H9 (cell line): Measurements from ENCODE around the gene NXN. TPM values are rescaled to one million over a fixed set of nuclear protein-coding genes. Genes with fewer than 3 reads are reported as not detected.

Experiments
- DNase-seq: peaks from one replicate; pipeline ENCODE4 v3.0.0-alpha.2; 2017
- H2AFZ ChIP-seq: one replicate; pipeline ENCODE4 v1.6.1; 2013; ENCODE audit warnings: mild to moderate bottlenecking, low read length, control low read depth, moderate library complexity
- H2AK5ac ChIP-seq: 2 replicates; pipeline ENCODE4 v1.6.1; 2013; ENCODE audit warnings: low read length, control low read depth, mixed read lengths; ENCODE audit not compliant: insufficient read length
- H2BK120ac ChIP-seq: one replicate; pipeline ENCODE4 v1.6.1; 2013; ENCODE audit warnings: low read depth, mild to moderate bottlenecking, low read length, control low read depth, inconsistent platforms; ENCODE audit not compliant: poor library complexity, severe bottlenecking
- H2BK12ac ChIP-seq: 2 replicates; pipeline ENCODE4 v1.6.1; 2013; ENCODE audit warnings: low read length, control low read depth, mixed read lengths, low read depth; ENCODE audit not compliant: insufficient read length
- H2BK15ac ChIP-seq: 2 replicates; pipeline ENCODE4 v1.6.1; 2013; ENCODE audit warnings: low read depth, low read length, control low read depth
- H2BK20ac ChIP-seq: one replicate; pipeline ENCODE4 v1.6.1; 2013; ENCODE audit warnings: low read depth, mild to moderate bottlenecking, low read length, control low read depth, inconsistent platforms; ENCODE audit not compliant: poor library complexity, severe bottlenecking
- H2BK5ac ChIP-seq: 2 replicates; pipeline ENCODE4 v1.6.1; 2013; ENCODE audit warnings: low read length, control low read depth, mixed read lengths; ENCODE audit not compliant: insufficient read length
- H3K14ac ChIP-seq: 2 replicates; pipeline ENCODE4 v1.6.1; 2013; ENCODE audit warnings: low read length, control low read depth; ENCODE audit not compliant: insufficient read depth
- H3K18ac ChIP-seq: 2 replicates; pipeline ENCODE4 v1.6.1; 2013; ENCODE audit warnings: low read depth, mild to moderate bottlenecking, mixed read lengths, low read length, control low read depth; ENCODE audit not compliant: insufficient read length
- H3K23ac ChIP-seq: 2 replicates; pipeline ENCODE4 v1.6.1; 2013; ENCODE audit warnings: low read length, control low read depth, mixed read lengths, low read depth; ENCODE audit not compliant: insufficient read length
- H3K23me2 ChIP-seq: 2 replicates; pipeline ENCODE4 v1.6.1; 2013; ENCODE audit warnings: low read depth, mild to moderate bottlenecking, mixed read lengths, low read length, control low read depth; ENCODE audit not compliant: insufficient read length, poor library complexity, severe bottlenecking
- H3K27ac ChIP-seq: 2 replicates; pipeline ENCODE4 v1.5.1; 2013; ENCODE audit warnings: low read length, control low read depth, mixed read lengths, low read depth; ENCODE audit not compliant: insufficient read length
- H3K27me3 ChIP-seq: 2 replicates; pipeline ENCODE4 v1.6.1; 2013; ENCODE audit warnings: low read length, control low read depth, inconsistent platforms; ENCODE audit not compliant: insufficient read depth
- H3K4ac ChIP-seq: 2 replicates; pipeline ENCODE4 v1.6.1; 2013; ENCODE audit warnings: low read depth, mild to moderate bottlenecking, control low read depth, inconsistent platforms, low read length, moderate library complexity
- H3K4me1 ChIP-seq: 2 replicates; pipeline ENCODE4 v1.6.1; 2013; ENCODE audit warnings: low read length, control low read depth, inconsistent platforms; ENCODE audit not compliant: insufficient read depth
- H3K4me2 ChIP-seq: 2 replicates; pipeline ENCODE4 v1.6.1; 2013; ENCODE audit warnings: low read length, control low read depth, mixed read lengths; ENCODE audit not compliant: insufficient read length, insufficient read depth
- H3K56ac ChIP-seq: 2 replicates; pipeline ENCODE4 v1.6.1; 2013; ENCODE audit warnings: low read depth, mild to moderate bottlenecking, mixed read lengths, low read length, control low read depth; ENCODE audit not compliant: insufficient read length
- H3K79me1 ChIP-seq: 2 replicates; pipeline ENCODE4 v1.6.1; 2013; ENCODE audit warnings: low read depth, mild to moderate bottlenecking, moderate library complexity, low read length, control low read depth, inconsistent platforms; ENCODE audit not compliant: insufficient read depth, poor library complexity, severe bottlenecking
- H3K79me2 ChIP-seq: 2 replicates; pipeline ENCODE4 v1.6.1; 2013; ENCODE audit warnings: low read length, control low read depth, inconsistent platforms; ENCODE audit not compliant: insufficient read depth
- H3K9ac ChIP-seq: 2 replicates; pipeline ENCODE4 v1.6.1; 2013; ENCODE audit warnings: low read length, control low read depth, mixed read lengths; ENCODE audit not compliant: insufficient read length; ENCODE audit errors: extremely low read depth
- H3K9me3 ChIP-seq: one replicate; pipeline ENCODE4 v1.6.1; 2013; ENCODE audit warnings: low read depth, low read length, inconsistent platforms; ENCODE audit not compliant: control insufficient read depth
- H3T11ph ChIP-seq: one replicate; pipeline ENCODE4 v1.6.1; 2013; ENCODE audit warnings: mild to moderate bottlenecking, low read length, control low read depth, inconsistent platforms
- H4K20me1 ChIP-seq: one replicate; pipeline ENCODE4 v1.6.1; 2013; ENCODE audit not compliant: control insufficient read depth, insufficient read length, insufficient read depth
- H4K5ac ChIP-seq: 2 replicates; pipeline ENCODE4 v1.6.1; 2013; ENCODE audit warnings: low read depth, mild to moderate bottlenecking, mixed read lengths, low read length, control low read depth; ENCODE audit not compliant: insufficient read length
- H4K8ac ChIP-seq: replicated peaks from 2 replicates; pipeline ENCODE4 v1.6.1; 2013; ENCODE audit warnings: low read length, control low read depth, mixed read lengths, low read depth; ENCODE audit not compliant: insufficient read length
- H4K91ac ChIP-seq: 2 replicates; pipeline ENCODE4 v1.6.1; 2013; ENCODE audit warnings: low read depth, mild to moderate bottlenecking, moderate library complexity, mixed read lengths, low read length, control low read depth; ENCODE audit not compliant: insufficient read length
- H3K27ac Mint-ChIP-seq, 3 experiments: 2 replicates in 2 of 3; 3 replicates in 1 of 3; pipeline ENCODE4 v1.8.0; 2020 to 2021; ENCODE audit warnings: mixed read lengths in 3 of 3, mild to moderate bottlenecking in 1 of 3, moderate library complexity in 1 of 3
- H3K27me3 Mint-ChIP-seq: 2 replicates; pipeline ENCODE4 v1.8.0; 2021; ENCODE audit warnings: low read depth, mild to moderate bottlenecking, moderate library complexity, mixed read lengths
- H3K36me3 Mint-ChIP-seq, 3 experiments: 2 replicates in 2 of 3; 3 replicates in 1 of 3; pipeline ENCODE4 v1.8.0; 2020 to 2021; ENCODE audit warnings: low read depth in 3 of 3, mixed read lengths in 3 of 3; ENCODE audit not compliant: insufficient read depth in 1 of 3
- H3K4me1 Mint-ChIP-seq, 2 experiments: 2 replicates each; pipeline ENCODE4 v1.8.0; 2020; ENCODE audit warnings: mixed read lengths in 2 of 2
- H3K4me3 Mint-ChIP-seq, 2 experiments: 2 replicates in 1 of 2; 3 replicates in 1 of 2; pipeline ENCODE4 v1.8.0; 2020 to 2021; ENCODE audit warnings: mild to moderate bottlenecking in 2 of 2, mixed read lengths in 2 of 2, moderate library complexity in 1 of 2
- H3K9me3 Mint-ChIP-seq, 2 experiments: 2 replicates in 1 of 2; 3 replicates in 1 of 2; pipeline ENCODE4 v1.8.0; 2020; ENCODE audit warnings: mild to moderate bottlenecking in 2 of 2, mixed read lengths in 2 of 2, moderate library complexity in 1 of 2
- CTCF ChIP-seq: fragments of 200-600 bp; sonication (generic); conservative IDR thresholded peaks from 3 replicates; pipeline ENCODE4 v1.8.0; 2021; ENCODE audit warnings: antibody characterized with exemption, mild to moderate bottlenecking
- WGBS: extraction: QIAGEN DNeasy Blood & Tissue Kit; methylation state at CpG from one replicate; pipeline ENCODE4 v1.1.7; 2013; ENCODE audit warnings: missing lambda C conversion rate, low lambda C conversion rate, mixed read lengths; ENCODE audit not compliant: insufficient read length; ENCODE audit errors: extremely low coverage; 5-methylcytosine and 5-hydroxymethylcytosine counted together
- total RNA-seq: library from RNA; stranded (reverse); gene quantifications from 2 replicates; pipeline ENCODE4 v1.2.1, GENCODE V29; 2021

The NXN gene
- total RNA-seq, 1 experiment from 2014 or later: 93.6 TPM

GRCh38 chr17:970364-970763 lies 9.2 kb downstream of the NXN start:
- no peak overlapping the region for H3K4me2 ChIP-seq
- WGBS: no CpG with 5 or more reads among the region's 9 CpGs
- no peak overlapping the region for H4K5ac ChIP-seq
- H3T11ph ChIP-seq: no peak overlapping the region
- H3K79me2 ChIP-seq: peaks cover 31% of the 10 kb centered on the region; the same call in 1 of the 2 replicates
- peaks cover 2% of the 10 kb centered on the region for H4K20me1 ChIP-seq
- no peaks in the 10 kb centered on the region for H3K27me3 ChIP-seq
- H3K4me1 Mint-ChIP-seq: peaks cover 45 to 60% of the 10 kb centered on the region in 2 experiments
- no peaks in the 10 kb centered on the region for H3K9me3 ChIP-seq
- no peak overlapping the region for H2BK20ac ChIP-seq
- no peak overlapping the region for H4K8ac ChIP-seq
- peak overlapping the region; percentile 13 for H3K27ac ChIP-seq
- H3K79me1 ChIP-seq: peaks cover 13% of the 10 kb centered on the region
- H2AK5ac ChIP-seq: no peak overlapping the region
- H3K18ac ChIP-seq: no peak overlapping the region
- no peaks in the 10 kb centered on the region for H3K27me3 Mint-ChIP-seq
- no peaks in the 10 kb centered on the region for H3K23me2 ChIP-seq
- H3K27ac Mint-ChIP-seq: peak overlapping the region; percentile 47 to 95 (median 59); a peak in 5 of 7 replicates
- no peak overlapping the region for H3K4ac ChIP-seq
- no peak overlapping the region for H3K56ac ChIP-seq
- no peak overlapping the region for H2BK5ac ChIP-seq
- no peak for TF ChIP-seq CTCF
- H3K4me3 Mint-ChIP-seq: no peak overlapping the region; a peak in 1 of 5 replicates
- H4K91ac ChIP-seq: no peak overlapping the region
- H2AFZ ChIP-seq: no peak overlapping the region
- H2BK12ac ChIP-seq: no peak overlapping the region
- no peak overlapping the region for H3K23ac ChIP-seq
- peaks cover 14 to 33% (median 29%) of the 10 kb centered on the region in 3 experiments for H3K36me3 Mint-ChIP-seq
- no peak overlapping the region for H3K14ac ChIP-seq
- no peaks in the 10 kb centered on the region; a peak in 1 of 5 replicates for H3K9me3 Mint-ChIP-seq
- H2BK15ac ChIP-seq: no peak overlapping the region
- no peak overlapping the region for H2BK120ac ChIP-seq
- DNase-seq: no peak
- no peak overlapping the region for H3K9ac ChIP-seq
- peaks cover 4% of the 10 kb centered on the region; the same call in 1 of the 2 replicates for H3K4me1 ChIP-seq
